Fibroblast of lung (primary cell): ENCODE measurements around the gene PDK1. TPM values are rescaled to one million over a fixed set of nuclear protein-coding genes. Genes with fewer than 3 reads are reported as not detected.
"Not testable (repeated sequence)": the region's sequence is repeated elsewhere in the genome, so short reads cannot be mapped to it uniquely, and the experiment has no call there.

Experiments
- DNase-seq, 2 donors: peaks; one replicate each; pipeline versions ENCODE4 v3.0.0 to v3.0.0-alpha.2; 2010; ENCODE audit warnings: low read depth in 2 of 2
- H2AFZ ChIP-seq: 2 replicates; pipeline ENCODE4 v1.5.1; 2012; ENCODE audit warnings: low read length, control low read depth, inconsistent platforms
- H3K27ac ChIP-seq: 2 replicates; pipeline ENCODE4 v1.5.1; 2011; ENCODE audit warnings: low read length, control low read depth; ENCODE audit not compliant: insufficient read depth
- H3K27me3 ChIP-seq: 2 replicates; pipeline ENCODE4 v1.5.1; 2011; ENCODE audit warnings: mild to moderate bottlenecking, low read length; ENCODE audit not compliant: control insufficient read depth, insufficient read depth
- H3K36me3 ChIP-seq: 2 replicates; pipeline ENCODE4 v1.5.1; 2011; ENCODE audit warnings: low read length; ENCODE audit not compliant: control insufficient read depth, insufficient read depth
- H3K4me1 ChIP-seq: 2 replicates; pipeline ENCODE4 v1.5.1; 2011; ENCODE audit warnings: low read length; ENCODE audit not compliant: control insufficient read depth, insufficient read depth; ENCODE audit errors: extremely low read depth
- H3K4me2 ChIP-seq: 2 replicates; pipeline ENCODE4 v1.5.1; 2011; ENCODE audit warnings: low read length, control low read depth; ENCODE audit not compliant: insufficient read depth; ENCODE audit errors: extremely low read depth
- H3K4me3 ChIP-seq, 4 experiments: fragments of 200-600 bp in 1 of 4; sonication (generic) in 1 of 4; replicated peaks in 1 of 4; 2 replicates each; pipeline ENCODE4 v1.5.1; 2011 to 2016; ENCODE audit warnings: low read length in 4 of 4, low read depth in 3 of 4, mild to moderate bottlenecking in 3 of 4, control low read depth in 2 of 4, inconsistent platforms in 1 of 4, mixed read lengths in 1 of 4; ENCODE audit not compliant: insufficient read depth in 1 of 4; ENCODE audit errors: control extremely low read depth in 1 of 4
- H3K79me2 ChIP-seq: 2 replicates; pipeline ENCODE4 v1.5.1; 2012; ENCODE audit warnings: mild to moderate bottlenecking, low read length, inconsistent platforms; ENCODE audit not compliant: control insufficient read depth, insufficient read depth
- H3K9ac ChIP-seq: 2 replicates; pipeline ENCODE4 v1.5.1; 2011; ENCODE audit warnings: mild to moderate bottlenecking, low read length, control low read depth; ENCODE audit not compliant: insufficient read depth
- H3K9me3 ChIP-seq: 2 replicates; pipeline ENCODE4 v1.5.1; 2012; ENCODE audit warnings: low read depth, low read length; ENCODE audit not compliant: control insufficient read depth, insufficient read depth
- H4K20me1 ChIP-seq: 2 replicates; pipeline ENCODE4 v1.5.1; 2011; ENCODE audit warnings: low read length; ENCODE audit not compliant: control insufficient read depth, insufficient read depth; ENCODE audit errors: extremely low read depth
- EZH2 ChIP-seq: IDR thresholded peaks from 2 replicates; pipeline ENCODE4 v1.5.1; 2012; ENCODE audit warnings: low read length, control low read depth, mild to moderate bottlenecking; ENCODE audit errors: missing control alignments
- polyA plus RNA-seq, 2 donors: library from polyadenylated mRNA; depleted of rRNA in 1 of 2; stranded (reverse) in 1 of 2; unstranded in 1 of 2; fragments of >200 nt; gene quantifications; 2 replicates each; pipeline ENCODE4 v1.2.1, GENCODE V29; 2011 to 2012; ENCODE audit warnings: missing spikeins in 1 of 2
- total RNA-seq: library from RNA; depleted of rRNA; stranded (reverse); fragments of >200 nt; gene quantifications from 2 replicates; pipeline ENCODE4 v1.2.1, GENCODE V29; 2014
- TF ChIP-seq, protein P1 (sequence below), 2 donors: IDR thresholded peaks in 1 of 2; conservative IDR thresholded peaks in 1 of 2; 1 replicate in 1 of 2; 2 replicates in 1 of 2; pipeline ENCODE4 v1.5.1; 2011 to 2012; ENCODE audit warnings: low read length in 2 of 2, control low read depth in 1 of 2, inconsistent platforms in 1 of 2, low read depth in 1 of 2, mild to moderate bottlenecking in 1 of 2

The PDK1 gene
- total and polyA plus RNA-seq, 2 donors (not counting 1 experiment from before 2014, with no cell fraction given) = 11.2 to 63.0 TPM

GRCh38 chr2:172540421-172540820 lies 15.5 kb upstream of the PDK1 start:
- H4K20me1 ChIP-seq = no peaks in the 10 kb centered on the region
- H3K4me3 ChIP-seq = no peak overlapping the region
- no peaks in the 10 kb centered on the region for H3K27me3 ChIP-seq
- no peak overlapping the region for H2AFZ ChIP-seq
- H3K4me1 ChIP-seq = no peaks in the 10 kb centered on the region
- no peaks in the 10 kb centered on the region for H3K79me2 ChIP-seq
- no peaks in the 10 kb centered on the region for H3K9me3 ChIP-seq
- TF ChIP-seq, protein P1, sequence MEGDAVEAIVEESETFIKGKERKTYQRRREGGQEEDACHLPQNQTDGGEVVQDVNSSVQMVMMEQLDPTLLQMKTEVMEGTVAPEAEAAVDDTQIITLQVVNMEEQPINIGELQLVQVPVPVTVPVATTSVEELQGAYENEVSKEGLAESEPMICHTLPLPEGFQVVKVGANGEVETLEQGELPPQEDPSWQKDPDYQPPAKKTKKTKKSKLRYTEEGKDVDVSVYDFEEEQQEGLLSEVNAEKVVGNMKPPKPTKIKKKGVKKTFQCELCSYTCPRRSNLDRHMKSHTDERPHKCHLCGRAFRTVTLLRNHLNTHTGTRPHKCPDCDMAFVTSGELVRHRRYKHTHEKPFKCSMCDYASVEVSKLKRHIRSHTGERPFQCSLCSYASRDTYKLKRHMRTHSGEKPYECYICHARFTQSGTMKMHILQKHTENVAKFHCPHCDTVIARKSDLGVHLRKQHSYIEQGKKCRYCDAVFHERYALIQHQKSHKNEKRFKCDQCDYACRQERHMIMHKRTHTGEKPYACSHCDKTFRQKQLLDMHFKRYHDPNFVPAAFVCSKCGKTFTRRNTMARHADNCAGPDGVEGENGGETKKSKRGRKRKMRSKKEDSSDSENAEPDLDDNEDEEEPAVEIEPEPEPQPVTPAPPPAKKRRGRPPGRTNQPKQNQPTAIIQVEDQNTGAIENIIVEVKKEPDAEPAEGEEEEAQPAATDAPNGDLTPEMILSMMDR (conservative IDR thresholded peaks at IDR 0.05 in 1 of 2, IDR thresholded peaks at IDR 0.05 in 1 of 2; ENCODE audit: low read depth in 1 of 2, low read length in 2 of 2) = no peak
- TF ChIP-seq EZH2 = no peak
- H3K4me2 ChIP-seq = no peak overlapping the region
- H3K27ac ChIP-seq = no peak overlapping the region
- peak; percentile 12 to 14 for DNase-seq
- H3K36me3 ChIP-seq = no peaks in the 10 kb centered on the region
- H3K9ac ChIP-seq = no peak overlapping the region

DNA sequence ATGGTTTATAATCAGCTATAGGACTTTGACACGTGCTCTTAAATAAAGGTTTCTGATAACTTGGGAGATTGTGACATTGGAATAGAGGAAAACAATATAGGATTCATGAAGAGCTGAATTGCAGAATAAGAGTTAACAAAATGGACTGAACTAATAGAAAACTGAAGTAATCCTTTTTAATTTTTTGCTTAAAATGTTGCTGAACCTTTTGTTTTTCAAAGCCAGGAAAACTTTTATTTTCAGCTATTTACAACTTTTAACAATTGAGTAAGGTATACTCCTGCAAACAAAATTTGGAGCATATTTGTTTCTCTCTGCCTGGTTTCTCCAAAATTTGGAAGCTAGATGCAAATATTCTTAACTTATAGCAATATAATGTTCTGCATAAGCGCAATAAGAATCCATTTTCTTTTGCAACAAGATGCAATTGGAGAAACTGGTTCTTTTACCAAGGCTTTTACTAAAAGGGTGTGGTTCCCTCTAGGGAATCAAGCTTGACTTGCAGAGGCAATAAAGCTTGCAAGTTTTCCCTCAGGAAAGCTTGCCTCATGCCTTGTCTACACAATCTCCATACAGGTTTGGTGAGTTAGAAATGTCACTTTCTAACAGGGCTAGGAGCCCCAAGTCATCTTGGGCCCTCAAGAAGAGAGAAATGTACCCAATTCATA lies 10.3 kb upstream of the PDK1 start:
- H3K27me3 ChIP-seq = no peaks in the 10 kb centered on the region
- H4K20me1 ChIP-seq = no peaks in the 10 kb centered on the region
- no peaks in the 10 kb centered on the region for H3K9me3 ChIP-seq
- no peaks in the 10 kb centered on the region for H3K36me3 ChIP-seq
- no peaks in the 10 kb centered on the region for H3K4me1 ChIP-seq
- TF ChIP-seq, protein P1 (conservative IDR thresholded peaks at IDR 0.05 in 1 of 2, IDR thresholded peaks at IDR 0.05 in 1 of 2; ENCODE audit: low read depth in 1 of 2, low read length in 2 of 2) = no peak
- no peak for TF ChIP-seq EZH2
- no peak overlapping the region for H3K4me2 ChIP-seq
- no peak overlapping the region for H3K9ac ChIP-seq
- no peak overlapping the region for H2AFZ ChIP-seq
- DNase-seq = peak in 1 of 2 donors; percentile 38
- H3K27ac ChIP-seq = no peak overlapping the region
- H3K79me2 ChIP-seq = no peaks in the 10 kb centered on the region
- no peak overlapping the region for H3K4me3 ChIP-seq

DNA sequence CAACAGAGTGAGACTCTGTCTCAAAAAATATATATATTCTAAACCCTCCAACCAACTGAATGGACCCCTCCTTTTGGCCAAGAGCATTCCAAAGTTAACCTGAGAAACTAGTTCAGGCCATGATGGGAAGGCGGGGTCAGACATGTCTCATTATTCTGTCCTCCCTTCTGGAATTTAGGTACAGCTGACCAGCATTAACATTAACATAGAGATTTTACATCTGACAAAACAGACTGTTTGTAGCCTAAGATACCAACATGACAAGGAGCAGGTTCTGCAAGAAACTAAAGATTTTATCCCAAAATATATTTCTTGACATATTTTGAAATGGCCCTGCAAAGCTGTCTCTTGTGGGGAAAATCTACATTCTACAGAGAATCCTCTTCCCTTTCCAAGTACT lies 6.8 kb upstream of the PDK1 start:
- no peak overlapping the region for H3K27ac ChIP-seq
- TF ChIP-seq, protein P1 (conservative IDR thresholded peaks at IDR 0.05 in 1 of 2, IDR thresholded peaks at IDR 0.05 in 1 of 2; ENCODE audit: low read depth in 1 of 2, low read length in 2 of 2) = no peak
- TF ChIP-seq EZH2 = no peak
- H3K36me3 ChIP-seq = no peaks in the 10 kb centered on the region
- H2AFZ ChIP-seq = no peak overlapping the region
- no peaks in the 10 kb centered on the region for H3K79me2 ChIP-seq
- H3K27me3 ChIP-seq = no peaks in the 10 kb centered on the region
- no peak overlapping the region for H3K4me2 ChIP-seq
- no peak for DNase-seq
- no peaks in the 10 kb centered on the region for H4K20me1 ChIP-seq
- peaks cover 2% of the 10 kb centered on the region for H3K4me1 ChIP-seq
- no peaks in the 10 kb centered on the region for H3K9me3 ChIP-seq
- H3K4me3 ChIP-seq = no peak overlapping the region
- H3K9ac ChIP-seq = no peak overlapping the region

DNA sequence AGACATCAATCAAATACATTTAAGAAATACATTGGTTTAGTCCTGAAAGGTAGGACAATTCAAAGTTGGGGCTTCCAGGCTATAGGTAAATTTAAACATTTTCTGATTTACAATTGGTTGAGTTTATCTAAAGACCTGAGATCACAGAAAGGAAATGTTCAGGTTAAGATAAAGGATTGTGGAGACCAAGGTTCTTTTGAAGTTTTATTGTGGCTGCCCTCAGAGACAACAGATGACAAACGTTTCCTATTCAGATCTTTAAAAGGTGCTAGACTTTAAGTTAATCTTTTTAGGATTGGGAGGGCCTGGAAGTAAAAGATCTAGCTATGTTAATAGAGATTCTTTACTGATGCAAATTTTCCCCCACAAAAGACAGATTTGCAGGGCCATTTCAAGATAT lies 6.1 kb upstream of the PDK1 start:
- H3K27ac ChIP-seq, H3K79me2 ChIP-seq, DNase-seq: not testable (repeated sequence)

More for the DNA sequence above, 6.1 kb upstream of the PDK1 start:
- not testable (repeated sequence) for H3K4me2 ChIP-seq, H2AFZ ChIP-seq, H3K9me3 ChIP-seq, H3K4me1 ChIP-seq, H3K9ac ChIP-seq, H4K20me1 ChIP-seq, H3K4me3 ChIP-seq, H3K27me3 ChIP-seq, H3K36me3 ChIP-seq
